ENCODE results near the gene RNF26.

The RNF26 gene

GRCh38 chr11:119361056-119361787 lies 26.9 kb downstream of the RNF26 start:
- Histone ChIP-seq H3K4me3 (ENCODE audit: low read length) (peak overlapping the region; percentile 35), H3K9ac (ENCODE audit: low read depth, low read length) (no peak overlapping the region), H3K27ac (ENCODE audit: low read depth, low read length) (peak overlapping the region; percentile 58; the same call in 1 of the 2 replicates), H3K36me3 (ENCODE audit: insufficient read depth, low read length) (0 out of 2 replicates have a peak, but pooled peaks cover 14% of the 10 kb centered on the region), H3K4me1 (ENCODE audit: insufficient read depth, low read length) (peaks cover 41% of the 10 kb centered on the region), H3K27me3 (ENCODE audit: insufficient read depth, low read length) (peaks cover 40% of the 10 kb centered on the region), H3K9me3 (ENCODE audit: insufficient read depth, low read depth, low read length) (no peaks in the 10 kb centered on the region)
- 5% methylated on average over 8 of the region's 8 CpGs for WGBS

GRCh38 chr11:119361941-119362725 lies 27.8 kb downstream of the RNF26 start:
- Histone ChIP-seq H3K9ac (ENCODE audit: low read depth, low read length) (no peak overlapping the region), H3K4me1 (ENCODE audit: insufficient read depth, low read length) (peaks cover 41% of the 10 kb centered on the region), H3K36me3 (ENCODE audit: insufficient read depth, low read length) (0 out of 2 replicates have a peak, but pooled peaks cover 14% of the 10 kb centered on the region), H3K9me3 (ENCODE audit: insufficient read depth, low read depth, low read length) (no peaks in the 10 kb centered on the region), H3K27ac (ENCODE audit: low read depth, low read length) (no peak overlapping the region), H3K27me3 (ENCODE audit: insufficient read depth, low read length) (peaks cover 40% of the 10 kb centered on the region), H3K4me3 (ENCODE audit: low read length) (no peak overlapping the region)
- 71% methylated on average over 11 of the region's 11 CpGs for WGBS

- H3K9me3 ChIP-seq (ENCODE audit: insufficient read depth, low read depth, low read length), result no peaks in the 10 kb centered on the region
- peaks cover 40% of the 10 kb centered on the region for H3K27me3 ChIP-seq (ENCODE audit: insufficient read depth, low read length)
- 94% methylated on average over 5 of the region's 5 CpGs for WGBS
- H3K4me3 ChIP-seq (ENCODE audit: low read length), result no peak overlapping the region
- peaks cover 41% of the 10 kb centered on the region for H3K4me1 ChIP-seq (ENCODE audit: insufficient read depth, low read length)
- no peak overlapping the region for H3K27ac ChIP-seq (ENCODE audit: low read depth, low read length)
- 0 out of 2 replicates have a peak, but pooled peaks cover 13% of the 10 kb centered on the region for H3K36me3 ChIP-seq (ENCODE audit: insufficient read depth, low read length)
- no peak overlapping the region for H3K9ac ChIP-seq (ENCODE audit: low read depth, low read length)
Observed at GRCh38 chr11:119362741-119363080, 28.4 kb downstream of the RNF26 start.

- peaks cover 40% of the 10 kb centered on the region for H3K27me3 ChIP-seq (ENCODE audit: insufficient read depth, low read length)
- no peak overlapping the region for H3K9ac ChIP-seq (ENCODE audit: low read depth, low read length)
- H3K4me3 ChIP-seq (ENCODE audit: low read length), result peak overlapping the region; percentile 50
Observed at GRCh38 chr11:119363081-119363850, 28.9 kb downstream of the RNF26 start.

GRCh38 chr11:119363851-119364590 lies 29.7 kb downstream of the RNF26 start:
- peak overlapping the region; percentile 50 for H3K4me3 ChIP-seq (ENCODE audit: low read length)
- no peak overlapping the region for H3K9ac ChIP-seq (ENCODE audit: low read depth, low read length)

More at GRCh38 chr11:119363081-119363850, 28.9 kb downstream of the RNF26 start:
- Histone ChIP-seq H3K27ac (ENCODE audit: low read depth, low read length) (no peak overlapping the region), H3K9me3 (ENCODE audit: insufficient read depth, low read depth, low read length) (no peaks in the 10 kb centered on the region), H3K36me3 (ENCODE audit: insufficient read depth, low read length) (0 out of 2 replicates have a peak, but pooled peaks cover 9% of the 10 kb centered on the region), H3K4me1 (ENCODE audit: insufficient read depth, low read length) (peaks cover 41% of the 10 kb centered on the region)
- WGBS, result 52% methylated on average over 44 of the region's 44 CpGs

GRCh38 chr11:119365071-119365591 lies 30.8 kb downstream of the RNF26 start:
- H3K9ac ChIP-seq (ENCODE audit: low read depth, low read length), result no peak overlapping the region
- H3K4me3 ChIP-seq (ENCODE audit: low read length), result no peak overlapping the region
- peaks cover 40% of the 10 kb centered on the region for H3K27me3 ChIP-seq (ENCODE audit: insufficient read depth, low read length)
- WGBS, result 77% methylated on average over 6 of the region's 6 CpGs
- no peaks in the 10 kb centered on the region for H3K9me3 ChIP-seq (ENCODE audit: insufficient read depth, low read depth, low read length)
- no peak overlapping the region for H3K27ac ChIP-seq (ENCODE audit: low read depth, low read length)
- H3K4me1 ChIP-seq (ENCODE audit: insufficient read depth, low read length), result peaks cover 37% of the 10 kb centered on the region
- H3K36me3 ChIP-seq (ENCODE audit: insufficient read depth, low read length), result no peaks in the 10 kb centered on the region

More at GRCh38 chr11:119363851-119364590, 29.7 kb downstream of the RNF26 start:
- Histone ChIP-seq H3K27me3 (ENCODE audit: insufficient read depth, low read length) (peaks cover 40% of the 10 kb centered on the region), H3K36me3 (ENCODE audit: insufficient read depth, low read length) (0 out of 2 replicates have a peak, but pooled peaks cover 4% of the 10 kb centered on the region), H3K9me3 (ENCODE audit: insufficient read depth, low read depth, low read length) (no peaks in the 10 kb centered on the region), H3K27ac (ENCODE audit: low read depth, low read length) (no peak overlapping the region), H3K4me1 (ENCODE audit: insufficient read depth, low read length) (peaks cover 41% of the 10 kb centered on the region)
- WGBS, result 4% methylated on average over 88 of the region's 88 CpGs

GRCh38 chr11:119366690-119367620 lies 32.6 kb downstream of the RNF26 start:
- no peaks in the 10 kb centered on the region for H3K9me3 ChIP-seq (ENCODE audit: insufficient read depth, low read depth, low read length)
- H3K4me3 ChIP-seq (ENCODE audit: low read length), result no peak overlapping the region
- no peak overlapping the region for H3K27ac ChIP-seq (ENCODE audit: low read depth, low read length)
- 89% methylated on average over 11 of the region's 11 CpGs for WGBS
- H3K27me3 ChIP-seq (ENCODE audit: insufficient read depth, low read length), result peaks cover 36% of the 10 kb centered on the region
- peaks cover 30% of the 10 kb centered on the region for H3K4me1 ChIP-seq (ENCODE audit: insufficient read depth, low read length)
- no peaks in the 10 kb centered on the region for H3K36me3 ChIP-seq (ENCODE audit: insufficient read depth, low read length)
- H3K9ac ChIP-seq (ENCODE audit: low read depth, low read length), result no peak overlapping the region

- H3K4me1 ChIP-seq (ENCODE audit: insufficient read depth, low read length), result peaks cover 24% of the 10 kb centered on the region
- H3K27me3 ChIP-seq (ENCODE audit: insufficient read depth, low read length), result peaks cover 29% of the 10 kb centered on the region
- no peak overlapping the region for H3K4me3 ChIP-seq (ENCODE audit: low read length)
- H3K9me3 ChIP-seq (ENCODE audit: insufficient read depth, low read depth, low read length), result no peaks in the 10 kb centered on the region
- H3K9ac ChIP-seq (ENCODE audit: low read depth, low read length), result no peak overlapping the region
- no peaks in the 10 kb centered on the region for H3K36me3 ChIP-seq (ENCODE audit: insufficient read depth, low read length)
- H3K27ac ChIP-seq (ENCODE audit: low read depth, low read length), result no peak overlapping the region
- 86% methylated on average over 9 of the region's 9 CpGs for WGBS
Observed at GRCh38 chr11:119367661-119368120, 33.4 kb downstream of the RNF26 start.

GRCh38 chr11:119368121-119369034 lies 34.1 kb downstream of the RNF26 start:
- Histone ChIP-seq H3K4me3 (ENCODE audit: low read length) (no peak overlapping the region), H3K9me3 (ENCODE audit: insufficient read depth, low read depth, low read length) (no peaks in the 10 kb centered on the region), H3K9ac (ENCODE audit: low read depth, low read length) (no peak overlapping the region), H3K27me3 (ENCODE audit: insufficient read depth, low read length) (peaks cover 22% of the 10 kb centered on the region), H3K36me3 (ENCODE audit: insufficient read depth, low read length) (no peaks in the 10 kb centered on the region), H3K4me1 (ENCODE audit: insufficient read depth, low read length) (peaks cover 18% of the 10 kb centered on the region), H3K27ac (ENCODE audit: low read depth, low read length) (no peak overlapping the region)
- WGBS, result 73% methylated on average over 17 of the region's 17 CpGs
